Activated CD8-positive, alpha-beta T cell treated with anti-CD3 and anti-CD28 coated beads for 36 hours (primary cell): ENCODE data around the gene GAS6. TPM values are rescaled to one million over a fixed set of nuclear protein-coding genes. Genes with fewer than 3 reads are reported as not detected.
A peak's percentile ranks its signal among the peaks of the same experiment; 100 is the strongest.
"Not testable (repeated sequence)": the region's sequence is repeated elsewhere in the genome, so short reads cannot be mapped to it uniquely, and the experiment has no call there.

Experiments
- ATAC-seq: fragments of 200-7000 bp; cut with Tn5 transposase; one replicate; pipeline ENCODE4 v1.10.0; 2021; ENCODE audit warnings: mild to moderate bottlenecking, moderate library complexity
- CTCF ChIA-PET: fragments of 350-600 bp; sonication (Branson Sonifier 250); formaldehyde crosslinking; loops from one replicate; lab custom pipeline; 2021; ENCODE audit warnings: antibody characterized with exemption; lab: Charles Lee
- POLR2A ChIA-PET: fragments of 350-600 bp; sonication (Branson Sonifier 250); formaldehyde crosslinking; loops from one replicate; lab custom pipeline; 2021; ENCODE audit warnings: antibody characterized with exemption; lab: Charles Lee
- DNase-seq: peaks from one replicate; pipeline ENCODE4 v3.0.0-alpha.2; 2020
- H3K27ac Mint-ChIP-seq: one replicate; pipeline ENCODE4 v1.8.0; 2021; ENCODE audit warnings: mild to moderate bottlenecking, mixed read lengths
- H3K27me3 Mint-ChIP-seq: one replicate; pipeline ENCODE4 v1.8.0; 2021; ENCODE audit warnings: mixed read lengths
- H3K36me3 Mint-ChIP-seq: one replicate; pipeline ENCODE4 v1.8.0; 2021; ENCODE audit warnings: low read depth, mixed read lengths
- H3K4me1 Mint-ChIP-seq: one replicate; pipeline ENCODE4 v1.8.0; 2021; ENCODE audit warnings: low read depth, mixed read lengths
- H3K4me3 Mint-ChIP-seq: one replicate; pipeline ENCODE4 v1.8.0; 2021; ENCODE audit warnings: mild to moderate bottlenecking, moderate library complexity, mixed read lengths
- H3K9me3 Mint-ChIP-seq: one replicate; pipeline ENCODE4 v1.8.0; 2021; ENCODE audit warnings: mixed read lengths
- CTCF ChIP-seq: fragments of 200-600 bp; IDR thresholded peaks from one replicate; pipeline ENCODE4 v1.8.0; 2022; ENCODE audit warnings: antibody characterized with exemption, mild to moderate bottlenecking
- intact Hi-C: fragments of 100-400 bp; cut with micrococcal nuclease; formaldehyde crosslinking; loops from one replicate; pipeline ENCODE4 v1.10.0; 2022
- total RNA-seq, 2 experiments: library from RNA; stranded (reverse); gene quantifications; one replicate each; pipeline ENCODE4 v1.2.3, GENCODE V29; 2021

Gene GAS6
- under 1 TPM; 0.23 to 0.25 TPM for total RNA-seq

GRCh38 chr13:113863524-113864272, at the start of gene GAS6:
Gene GAS6 (minus strand): TSS chr13:113864076. CDS start chr13:113863920, 156 bp downstream.
- intact Hi-C loops, result no loop called here
- Mint-ChIP-seq H3K4me3 (peak within 1 kb of the TSS; percentile 48), H3K4me1 (peaks cover 7% of the 10 kb centered on the region), H3K27ac (no peak within 1 kb of the TSS), H3K27me3 (peaks cover 43% of the 10 kb centered on the region), H3K9me3 (peaks cover 5% of the 10 kb centered on the region), H3K36me3 (no peaks in the 10 kb centered on the region)
- DNase-seq, result no peak
- TF ChIP-seq CTCF, result no peak
- peak; percentile 45 for ATAC-seq
- ChIA-PET POLR2A (no interaction called here), CTCF (no interaction called here)

GRCh38 chr13:113913408-113913807, 49.5 kb upstream of the GAS6 start:
- intact Hi-C loops, POLR2A ChIA-PET, H3K36me3 Mint-ChIP-seq, H3K4me3 Mint-ChIP-seq, H3K27ac Mint-ChIP-seq, ATAC-seq, CTCF ChIA-PET, DNase-seq, H3K9me3 Mint-ChIP-seq, H3K4me1 Mint-ChIP-seq: not testable (repeated sequence)
- peaks cover 40% of the 10 kb centered on the region for H3K27me3 Mint-ChIP-seq

GRCh38 chr13:113912596-113912995, 48.7 kb upstream of the GAS6 start:
- TF ChIP-seq CTCF, result no peak
- DNase-seq, result no peak
- POLR2A ChIA-PET, result no interaction called here
- H3K27ac Mint-ChIP-seq, result no peak overlapping the region
- peaks cover 5% of the 10 kb centered on the region for H3K4me1 Mint-ChIP-seq
- H3K4me3 Mint-ChIP-seq, result no peak overlapping the region
- CTCF ChIA-PET, result no interaction called here
- no peak for ATAC-seq
- intact Hi-C loops, result no loop called here
- no peaks in the 10 kb centered on the region for H3K9me3 Mint-ChIP-seq
- no peaks in the 10 kb centered on the region for H3K36me3 Mint-ChIP-seq
- H3K27me3 Mint-ChIP-seq, result peaks cover 44% of the 10 kb centered on the region

- H3K9me3 Mint-ChIP-seq, result no peaks in the 10 kb centered on the region
Measured at GRCh38 chr13:113907635-113908617, 44.0 kb upstream of the GAS6 start.

More at GRCh38 chr13:113907635-113908617, 44.0 kb upstream of the GAS6 start:
- Mint-ChIP-seq H3K4me3 (no peak overlapping the region), H3K27ac (no peak overlapping the region), H3K36me3 (no peaks in the 10 kb centered on the region), H3K27me3 (peaks cover 33% of the 10 kb centered on the region), H3K4me1 (peaks cover 5% of the 10 kb centered on the region)
- no peak for ATAC-seq
- no peak for TF ChIP-seq CTCF
- ChIA-PET CTCF (no interaction called here), POLR2A (no interaction called here)
- no peak for DNase-seq
- intact Hi-C loops, result no loop called here
